ENCODE data around the gene CHPF.

- no peak for TF ChIP-seq CTCF (IDR thresholded peaks at IDR 0.05)
- TF ChIP-seq POLR2A (IDR thresholded peaks at IDR 0.05): peak in 1 of 2 donors; percentile 46
Measured at GRCh38 chr2:219545943-219546352, 2.3 kb upstream of the CHPF start.

All from Peyer's patch (tissue), 4 donors.